NCI-H146 treated with DMSO at 0.1 percent for 48 hours (cell line): ENCODE data around the gene FBH1.
A peak's percentile ranks its signal among the peaks of the same experiment; 100 is the strongest.
"Not testable (repeated sequence)": the region's sequence is repeated elsewhere in the genome, so short reads cannot be mapped to it uniquely, and the experiment has no call there.

Experiments used
- DNase-seq: peaks from one replicate; lab custom pipeline; 2025; ENCODE audit not compliant: unreplicated experiment; lab: John Stamatoyannopoulos, UW

The FBH1 gene

GRCh38 chr10:5958077-5958476 is 68.0 kb downstream of the FBH1 start:
- DNase-seq, result no peak

DNA sequence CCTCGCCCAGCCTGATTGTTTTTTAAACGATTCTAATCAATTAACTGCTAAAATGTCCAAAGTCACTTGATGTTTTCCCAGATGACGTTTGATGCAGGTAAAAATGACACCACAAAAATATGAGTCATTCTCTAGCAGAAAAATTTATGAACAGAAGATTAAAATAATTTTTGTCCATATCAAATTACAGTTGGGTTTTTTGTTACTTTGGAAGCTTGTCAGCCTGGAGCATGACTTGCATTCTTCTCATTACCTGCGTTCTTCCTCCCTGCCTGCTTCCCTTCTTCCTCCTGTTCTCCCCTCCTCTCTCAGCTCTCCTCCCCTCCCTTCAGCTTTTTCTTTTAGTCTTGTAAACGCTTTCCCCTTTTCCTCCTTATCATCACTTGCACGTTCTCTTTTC is 68.6 kb downstream of the FBH1 start:
- no peak for DNase-seq

GRCh38 chr10:5959142-5959541 is 69.1 kb downstream of the FBH1 start:
- DNase-seq, result no peak

DNA sequence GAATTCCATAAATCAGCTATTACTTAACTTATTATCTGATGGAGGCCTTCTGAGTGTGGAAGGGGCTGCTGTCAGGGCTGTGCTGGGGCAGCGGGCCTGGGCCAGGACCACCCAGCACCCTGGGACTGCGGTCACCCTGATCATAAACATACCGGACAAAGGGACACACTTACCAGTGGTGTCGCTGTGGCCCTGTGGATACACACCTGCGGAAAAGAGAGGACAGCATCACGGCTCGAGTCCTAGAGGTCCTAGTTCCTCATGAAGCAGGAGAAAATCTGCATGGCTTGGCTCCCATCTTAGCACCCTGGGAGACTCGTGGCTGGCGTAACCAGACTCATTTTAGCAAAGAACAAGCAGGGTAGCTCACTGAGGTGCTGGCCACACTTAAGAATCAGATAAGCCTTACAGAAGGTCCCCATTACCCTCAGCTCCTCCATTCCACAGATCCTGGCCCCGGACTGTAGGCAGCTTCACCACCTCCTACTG is 69.6 kb downstream of the FBH1 start:
- no peak for DNase-seq

DNA sequence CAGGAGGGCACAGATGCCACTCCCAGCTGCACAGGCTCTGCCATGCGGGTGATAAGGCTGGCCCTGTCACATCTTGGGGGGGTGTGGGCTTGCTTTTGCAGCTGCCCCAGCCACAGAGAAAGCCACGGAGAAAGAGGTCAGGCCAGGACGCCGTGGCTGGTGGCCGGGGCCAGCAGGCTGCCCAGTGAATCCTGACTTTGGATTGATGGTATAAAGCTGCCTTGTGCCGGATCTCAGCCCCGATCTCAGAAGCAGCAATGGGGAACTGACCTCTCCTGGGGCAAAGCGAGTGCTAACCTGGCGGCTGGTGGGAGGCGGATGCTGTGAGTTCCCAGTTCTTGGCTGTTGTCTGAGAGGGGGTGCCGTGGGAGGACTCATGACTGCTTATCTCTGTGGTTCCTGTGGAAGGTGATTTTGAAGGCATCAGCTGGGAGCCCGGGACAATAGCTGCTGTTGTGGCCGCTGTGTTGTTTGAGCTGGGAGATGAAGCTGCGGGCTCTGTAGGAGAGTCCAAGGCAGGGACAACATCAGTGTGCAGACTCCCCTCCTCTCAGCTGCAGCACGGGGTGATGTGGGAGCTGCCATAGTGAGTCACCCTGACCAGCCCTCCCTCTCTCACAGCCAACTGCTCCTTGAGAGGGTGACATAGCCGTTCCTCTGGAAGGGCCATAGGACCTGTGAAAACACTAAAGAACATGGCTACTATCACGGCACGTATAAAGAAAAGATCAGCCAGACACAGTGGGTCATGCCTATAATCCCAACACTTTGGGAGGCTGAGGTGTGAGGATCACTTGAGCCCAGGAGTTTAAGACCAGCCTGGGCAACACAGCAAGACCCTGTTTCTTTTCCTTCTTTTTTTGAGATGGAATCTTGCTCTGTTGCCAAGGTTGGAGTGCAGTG is 70.3 kb downstream of the FBH1 start:
- no peak for DNase-seq

- DNase-seq, result not testable (repeated sequence)
These were observed 70.9 kb downstream of the FBH1 start for GRCh38 chr10:5960973-5961275.

GRCh38 chr10:5961405-5962100 is 71.5 kb downstream of the FBH1 start:
- DNase-seq, result no peak

- not testable (repeated sequence) for DNase-seq
These were observed 72.4 kb downstream of the FBH1 start for GRCh38 chr10:5962358-5962940.

- no peak for DNase-seq
These were observed 73.0 kb downstream of the FBH1 start for GRCh38 chr10:5963071-5963470.

- no peak for DNase-seq
These were observed 73.5 kb downstream of the FBH1 start for GRCh38 chr10:5963591-5963990.

GRCh38 chr10:5964736-5965135 is 74.7 kb downstream of the FBH1 start:
- no peak for DNase-seq

DNA sequence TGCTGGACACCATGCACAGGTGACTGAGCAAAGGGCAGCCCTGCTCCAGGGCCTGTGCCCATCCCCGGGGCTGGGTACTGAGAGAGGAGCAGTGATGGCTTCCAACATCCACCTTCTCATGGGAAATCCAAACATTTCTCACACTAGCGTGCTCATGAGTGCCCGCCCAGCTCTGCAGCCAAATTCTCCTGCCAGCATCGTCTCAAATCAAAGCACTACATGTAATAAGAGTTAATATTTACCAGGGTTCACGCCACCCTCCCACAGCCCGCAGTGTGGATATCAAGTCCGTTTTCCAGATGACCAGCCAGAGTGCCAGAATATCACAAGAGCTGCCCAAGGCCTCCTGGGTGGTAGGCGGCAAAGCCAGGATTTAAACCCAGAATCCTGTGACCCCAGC is 75.2 kb downstream of the FBH1 start:
- no peak for DNase-seq

GRCh38 chr10:5968037-5968680 is 78.1 kb downstream of the FBH1 start:
- DNase-seq, result no peak

GRCh38 chr10:5968681-5969453 is 78.8 kb downstream of the FBH1 start:
- peak; percentile 89 for DNase-seq

GRCh38 chr10:5970066-5970465 is 80.0 kb downstream of the FBH1 start:
- no peak for DNase-seq

- DNase-seq, result no peak
These were observed 80.5 kb downstream of the FBH1 start for GRCh38 chr10:5970527-5970926.

GRCh38 chr10:5971315-5971832 is 81.3 kb downstream of the FBH1 start:
- DNase-seq, result no peak

DNA sequence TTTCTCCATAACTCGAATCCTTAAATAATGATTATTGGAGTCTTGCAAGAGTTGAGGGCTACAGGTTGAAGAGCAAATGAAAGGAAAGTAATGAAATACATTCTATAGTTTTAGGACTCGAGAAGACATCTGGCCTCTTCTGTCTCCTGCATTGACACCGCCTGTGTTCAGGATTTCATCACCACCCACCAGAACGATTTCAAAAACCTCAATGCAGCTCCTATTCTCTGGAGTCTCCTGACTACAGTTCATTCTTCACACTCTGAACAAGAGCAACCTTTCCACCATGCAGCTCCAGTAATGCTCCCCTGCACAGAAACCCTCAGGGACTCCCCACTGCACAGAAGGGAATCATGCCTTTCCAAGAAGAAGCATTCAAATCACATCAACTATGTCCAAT is 81.8 kb downstream of the FBH1 start:
- no peak for DNase-seq

DNA sequence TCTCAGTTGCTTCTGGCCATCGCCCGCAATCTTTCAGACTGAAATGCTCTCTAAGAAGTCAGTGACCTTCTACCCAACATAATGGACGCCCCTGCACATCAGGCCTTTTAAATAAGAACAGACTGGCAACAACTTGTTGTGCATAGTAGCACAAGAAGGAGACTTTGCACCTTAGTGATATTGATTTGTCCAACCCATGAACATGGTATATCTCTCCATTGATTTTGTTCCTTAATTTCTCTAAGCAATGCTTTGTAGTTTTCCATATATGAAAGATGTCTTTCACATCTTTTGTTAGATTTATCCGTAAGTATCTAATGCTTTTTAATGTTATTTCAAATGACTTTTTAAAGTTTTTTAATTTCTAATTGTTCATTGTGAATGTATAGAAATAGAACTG is 83.0 kb downstream of the FBH1 start:
- DNase-seq, result no peak

DNA sequence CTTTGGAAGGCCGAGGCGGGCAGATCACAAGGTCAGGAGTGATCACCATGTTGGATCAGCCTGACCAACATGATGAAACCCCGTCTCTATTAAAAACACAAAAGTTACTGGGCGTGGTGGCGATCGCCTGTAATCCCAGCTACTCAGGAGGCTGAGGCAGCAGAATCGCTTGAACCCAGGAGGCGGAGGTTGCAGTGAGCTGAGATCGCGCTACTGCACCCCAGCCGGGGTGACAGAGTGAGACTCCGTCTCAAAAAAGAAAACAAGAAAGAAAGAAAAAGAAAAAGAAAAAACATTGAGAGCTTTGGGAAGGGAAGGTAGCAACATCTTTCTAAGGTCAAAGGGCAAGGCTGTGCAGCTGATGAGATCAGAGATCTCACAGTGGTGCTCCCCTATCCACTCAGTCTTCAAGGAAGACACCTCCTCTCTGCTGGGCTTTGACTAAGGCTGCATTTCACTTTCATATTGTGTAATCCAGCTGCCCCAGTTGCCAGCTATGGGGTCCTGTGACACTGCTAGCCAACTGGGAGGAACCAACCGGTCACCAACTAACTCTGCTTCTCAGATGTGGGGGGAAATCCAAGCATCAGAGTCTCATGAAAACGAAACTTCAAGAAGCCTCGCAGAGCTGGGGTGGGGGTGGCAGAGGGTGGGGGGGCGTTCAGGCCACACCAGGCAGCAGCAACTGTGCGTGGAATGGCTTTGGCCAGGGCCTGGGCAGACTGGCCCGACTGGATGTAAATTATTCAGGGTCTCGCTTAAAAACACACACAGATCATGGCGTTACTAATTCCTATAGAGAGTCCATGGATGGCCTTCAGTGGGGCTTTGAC is 85.8 kb downstream of the FBH1 start:
- no peak for DNase-seq
